MCF 10A (cell line): Measurements from ENCODE around the gene OTP. TPM values are rescaled to one million over a fixed set of nuclear protein-coding genes. Genes with fewer than 3 reads are reported as not detected.

ENCODE experiments used
- BruUV-seq: library from RNA; stranded (reverse); fragments of 400-500 nt; replicated peaks from 2 replicates; lab custom pipeline; 2021; lab: Mats Ljungman, UMichigan
- CTCF ChIA-PET: fragments of 300-600 bp; sonication (Branson Sonifier 250); formaldehyde crosslinking; extraction: SDS; loops from one replicate; lab custom pipeline; 2021; ENCODE audit warnings: antibody characterized with exemption, inconsistent platforms; lab: Yijun Ruan, JAX
- POLR2A ChIA-PET: fragments of 300-600, 350-650 bp; sonication (Branson Sonifier 250); formaldehyde crosslinking; extraction: SDS; loops from one replicate; lab custom pipeline; 2020; ENCODE audit warnings: antibody characterized with exemption, inconsistent platforms; lab: Yijun Ruan, JAX
- DNase-seq: peaks from one replicate; pipeline ENCODE4 v3.0.0-alpha.2; 2018; ENCODE audit not compliant: unreplicated experiment
- H3K27ac Mint-ChIP-seq: one replicate; pipeline ENCODE4 v1.8.0; 2022; ENCODE audit warnings: mild to moderate bottlenecking, low read depth, mixed read lengths; ENCODE audit not compliant: unreplicated experiment
- H3K27me3 Mint-ChIP-seq: one replicate; pipeline ENCODE4 v1.8.0; 2022; ENCODE audit warnings: mixed read lengths; ENCODE audit not compliant: insufficient read depth, unreplicated experiment
- H3K36me3 Mint-ChIP-seq: one replicate; pipeline ENCODE4 v1.8.0; 2022; ENCODE audit warnings: mild to moderate bottlenecking, moderate library complexity, mixed read lengths; ENCODE audit not compliant: insufficient read depth, unreplicated experiment
- H3K4me1 Mint-ChIP-seq: one replicate; pipeline ENCODE4 v1.8.0; 2022; ENCODE audit warnings: mixed read lengths; ENCODE audit not compliant: insufficient read depth, unreplicated experiment
- H3K4me3 Mint-ChIP-seq: one replicate; pipeline ENCODE4 v1.8.0; 2022; ENCODE audit warnings: mild to moderate bottlenecking, moderate library complexity, mixed read lengths; ENCODE audit not compliant: unreplicated experiment
- H3K9me3 Mint-ChIP-seq: one replicate; pipeline ENCODE4 v1.8.0; 2022; ENCODE audit warnings: mixed read lengths; ENCODE audit not compliant: unreplicated experiment
- CTCF ChIP-seq: fragments of 200-600 bp; IDR thresholded peaks from one replicate; pipeline ENCODE4 v1.8.0; 2022; ENCODE audit warnings: antibody characterized with exemption, mild to moderate bottlenecking; ENCODE audit not compliant: unreplicated experiment
- intact Hi-C: fragments of 100-400 bp; cut with micrococcal nuclease; formaldehyde crosslinking; loops from 2 replicates; pipeline ENCODE4 v1.14.1; 2022
- total RNA-seq: library from RNA; stranded (reverse); gene quantifications from 2 replicates; pipeline ENCODE4 v1.2.3, GENCODE V29; 2022

The OTP gene
- total RNA-seq, 1 experiment from 2014 or later: not detected

- no peak overlapping the region for H3K27ac Mint-ChIP-seq
- no TSS peak for BruUV-seq
- DNase-seq: no peak
- no peak overlapping the region for H3K4me3 Mint-ChIP-seq
- H3K9me3 Mint-ChIP-seq: no peaks in the 10 kb centered on the region
- H3K27me3 Mint-ChIP-seq: peaks cover 53% of the 10 kb centered on the region
- TF ChIP-seq CTCF: no peak
- H3K36me3 Mint-ChIP-seq: no peaks in the 10 kb centered on the region
- ChIA-PET POLR2A (no interaction called here), CTCF (no interaction called here)
- intact Hi-C loops: no loop called here
- H3K4me1 Mint-ChIP-seq: no peaks in the 10 kb centered on the region
Observed at GRCh38 chr5:77632526-77633206, 5.8 kb downstream of the OTP start.

- H3K36me3 Mint-ChIP-seq: no peaks in the 10 kb centered on the region
- DNase-seq: peak; percentile 23
- ChIA-PET CTCF (no interaction called here), POLR2A (interaction anchor here (0.6 kb wide), 1 partner anchor 173 kb away, joined by 3 read pairs; no protein-coding TSS in a partner anchor)
- no TSS peak for BruUV-seq
- H3K4me3 Mint-ChIP-seq: peak overlapping the region; percentile 70
- H3K27ac Mint-ChIP-seq: no peak overlapping the region
- no peaks in the 10 kb centered on the region for H3K9me3 Mint-ChIP-seq
- TF ChIP-seq CTCF: no peak
- no peaks in the 10 kb centered on the region for H3K4me1 Mint-ChIP-seq
- intact Hi-C loops: no loop called here
- peaks cover 48% of the 10 kb centered on the region for H3K27me3 Mint-ChIP-seq
Observed at GRCh38 chr5:77630114-77630680, 8.3 kb downstream of the OTP start.

GRCh38 chr5:77629509-77630113 lies 8.9 kb downstream of the OTP start:
- ChIA-PET POLR2A (interaction anchor here (0.6 kb wide), 1 partner anchor 173 kb away, joined by 3 read pairs; no protein-coding TSS in a partner anchor), CTCF (no interaction called here)
- no peaks in the 10 kb centered on the region for H3K9me3 Mint-ChIP-seq
- no peaks in the 10 kb centered on the region for H3K4me1 Mint-ChIP-seq
- no TSS peak for BruUV-seq
- no peaks in the 10 kb centered on the region for H3K36me3 Mint-ChIP-seq
- no peak for DNase-seq
- H3K27ac Mint-ChIP-seq: no peak overlapping the region
- H3K27me3 Mint-ChIP-seq: peaks cover 54% of the 10 kb centered on the region
- no peak for TF ChIP-seq CTCF
- intact Hi-C loops: no loop called here
- peak overlapping the region; percentile 70 for H3K4me3 Mint-ChIP-seq

- CTCF ChIA-PET: no interaction called here
- no peak for DNase-seq
- Mint-ChIP-seq H3K27ac (no peak overlapping the region), H3K9me3 (no peaks in the 10 kb centered on the region), H3K4me1 (no peaks in the 10 kb centered on the region), H3K27me3 (peaks cover 59% of the 10 kb centered on the region), H3K36me3 (no peaks in the 10 kb centered on the region), H3K4me3 (peak overlapping the region; percentile 48)
- intact Hi-C loops: no loop called here
- BruUV-seq: no TSS peak
- POLR2A ChIA-PET: no interaction called here
- no peak for TF ChIP-seq CTCF
Observed at GRCh38 chr5:77628840-77629508, 9.5 kb downstream of the OTP start.
